IPS DF 4.7 (cell line): ENCODE measurements around the gene ITGAL.

Experiments
- DNase-seq: peaks from one replicate; pipeline ENCODE4 v3.0.0-alpha.2; 2013; ENCODE audit warnings: low spot score; ENCODE audit errors: extremely low read depth

The ITGAL gene

DNA sequence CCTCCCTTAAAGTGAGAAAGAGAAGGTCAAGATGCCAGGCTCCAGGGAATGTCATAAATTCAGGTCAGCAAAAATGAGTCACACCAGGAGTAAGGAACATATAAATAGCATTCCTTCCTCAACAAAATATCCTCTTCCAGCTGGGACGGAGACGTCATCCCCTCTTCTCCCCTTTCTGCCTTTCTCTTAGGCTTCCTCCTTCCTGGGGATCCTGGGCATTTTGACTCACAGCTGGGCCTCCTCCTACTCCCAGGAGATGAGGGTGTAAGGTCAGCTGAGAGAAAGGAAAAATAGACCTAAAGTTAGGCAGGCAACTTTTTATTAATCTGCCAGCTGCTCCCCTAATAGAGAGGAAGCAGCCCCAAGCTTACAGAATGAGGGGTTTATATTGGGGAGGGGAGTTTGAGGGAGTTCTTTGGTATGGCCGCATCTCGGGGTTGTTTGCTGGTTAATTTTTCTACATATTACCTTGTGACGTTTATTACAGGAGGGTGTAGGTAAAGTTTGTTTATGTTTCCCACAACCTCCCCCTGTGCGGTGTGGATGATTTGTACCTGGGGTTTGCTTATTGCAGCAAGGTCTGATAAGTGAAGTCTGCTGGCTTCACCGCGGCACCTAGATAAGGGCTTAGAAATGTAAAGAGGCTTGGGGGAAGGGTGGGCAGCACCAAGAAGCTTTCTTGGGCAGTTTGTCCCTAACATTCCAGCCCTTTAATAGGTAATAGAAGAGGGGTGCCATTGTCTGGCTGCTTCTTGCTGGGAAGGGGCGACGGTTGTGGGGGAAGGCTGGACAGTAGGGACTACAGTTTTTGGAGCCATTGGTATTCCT lies 69.2 kb downstream of the ITGAL start:
- no peak for DNase-seq

DNA sequence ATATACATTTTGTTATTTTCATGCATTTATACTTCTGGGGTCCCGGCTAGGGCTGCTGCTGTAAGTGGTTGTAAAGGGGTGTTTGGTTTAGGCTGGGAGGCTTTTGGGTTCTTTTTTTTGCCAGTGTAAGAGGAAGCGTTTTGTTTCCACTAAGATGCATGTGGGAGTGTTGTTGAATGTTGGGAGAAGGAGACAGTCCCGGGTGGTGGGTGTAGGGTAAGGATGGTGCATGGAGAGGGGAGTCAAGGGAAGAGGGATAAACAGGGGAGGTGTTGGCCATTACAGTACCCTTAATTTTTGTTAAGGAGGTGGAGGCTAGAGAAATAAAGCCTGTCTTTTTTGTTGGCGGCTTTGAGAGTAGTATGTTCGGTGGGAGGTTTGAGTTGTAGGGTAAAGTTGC lies 70.5 kb downstream of the ITGAL start:
- no peak for DNase-seq

DNA sequence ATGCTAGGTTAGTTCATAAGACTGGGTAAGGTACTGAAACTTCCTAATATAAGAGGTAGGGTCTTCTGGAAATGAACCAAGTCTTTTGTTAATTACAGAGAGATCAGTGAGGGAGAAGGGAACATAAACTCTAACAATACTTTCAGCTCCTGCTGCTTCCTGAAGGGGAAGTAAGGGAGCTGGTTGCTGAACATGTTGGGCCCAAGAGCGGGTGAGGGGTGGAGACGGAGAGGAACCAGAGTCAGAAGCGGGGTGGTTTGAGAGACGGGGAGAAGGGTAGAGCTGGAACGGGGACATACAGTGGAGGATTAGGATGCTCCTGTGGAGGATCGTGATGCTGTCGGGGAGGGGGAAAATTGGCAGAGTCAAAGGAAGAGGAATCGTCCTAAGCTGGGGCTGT lies 73.6 kb downstream of the ITGAL start:
- no peak for DNase-seq

DNA sequence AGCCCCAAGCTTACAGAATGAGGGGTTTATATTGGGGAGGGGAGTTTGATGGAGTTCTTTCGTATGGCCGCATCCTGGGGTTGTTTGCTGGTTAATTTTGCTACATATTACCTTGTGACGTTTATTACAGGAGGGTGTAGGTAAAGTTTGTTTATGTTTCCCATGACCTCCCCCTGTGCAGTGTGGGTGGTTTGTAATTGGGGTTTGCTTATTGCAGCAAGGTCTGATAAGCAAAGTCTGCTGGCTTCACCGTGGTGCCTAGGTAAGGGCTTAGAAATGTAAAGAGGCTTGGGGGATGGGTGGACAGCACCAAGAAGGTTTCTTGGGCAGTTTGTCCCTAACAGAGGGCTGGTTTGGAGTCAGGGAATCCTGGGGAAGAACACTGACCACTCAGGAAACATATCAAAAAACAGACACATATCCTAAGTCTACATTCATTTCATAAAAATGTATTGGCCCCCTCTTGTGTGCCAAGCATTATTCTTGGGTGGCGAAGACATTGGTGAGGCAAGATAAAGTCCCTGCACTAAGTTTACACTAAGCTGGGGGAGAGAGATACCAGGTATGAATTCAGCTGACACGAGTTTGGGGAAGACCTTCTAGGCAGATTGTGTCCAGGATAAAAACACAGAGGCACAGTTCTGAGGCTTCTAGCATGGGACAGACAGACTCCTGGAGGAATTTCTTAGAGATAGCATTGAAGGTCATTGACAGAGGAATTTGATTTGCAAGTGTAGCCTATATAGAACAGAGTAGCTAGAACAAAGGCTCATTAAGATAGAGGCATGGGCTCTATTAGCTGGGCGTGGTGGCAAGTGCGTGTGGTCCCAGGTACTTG lies 76.1 kb downstream of the ITGAL start:
- no peak for DNase-seq

DNA sequence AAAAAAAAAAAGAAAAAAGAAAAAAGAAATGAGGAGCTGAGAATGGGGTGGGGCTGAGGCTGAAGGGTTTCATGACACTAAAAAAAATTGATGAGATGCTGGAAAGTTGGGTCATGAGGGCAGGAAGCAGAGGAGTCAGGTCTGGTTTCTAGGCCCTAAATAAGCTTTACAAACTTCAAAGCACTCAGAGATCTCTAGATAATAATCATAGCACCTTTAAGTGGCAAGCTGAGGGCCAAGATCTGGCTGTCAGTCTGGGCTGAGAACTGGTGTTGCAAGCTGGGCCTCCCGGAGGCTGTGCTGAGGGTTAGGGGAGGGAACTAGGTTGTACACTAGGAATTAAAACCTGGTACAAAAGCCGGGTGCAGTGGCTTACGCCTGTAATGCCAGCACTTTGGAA lies 79.2 kb downstream of the ITGAL start:
- DNase-seq = no peak

DNA sequence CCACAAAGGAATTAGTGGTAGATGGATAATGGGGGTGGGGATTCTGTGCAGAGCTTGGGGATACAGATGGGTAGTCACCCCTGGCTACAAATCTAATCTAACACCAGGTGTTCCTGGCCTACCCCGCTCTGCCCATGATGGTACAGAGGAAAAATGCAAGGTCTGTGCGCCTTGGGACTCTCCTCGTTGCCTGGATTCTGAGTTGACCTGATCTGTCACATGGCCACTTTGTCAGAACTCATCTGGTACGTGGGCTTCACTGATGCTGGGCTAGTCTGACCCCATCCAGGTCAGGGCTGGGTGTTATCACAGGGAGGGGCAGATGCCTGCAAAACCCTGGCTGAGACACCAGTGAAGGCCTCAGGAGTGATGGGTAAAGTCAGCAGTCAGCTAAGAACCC lies 80.4 kb downstream of the ITGAL start:
- DNase-seq = no peak

DNA sequence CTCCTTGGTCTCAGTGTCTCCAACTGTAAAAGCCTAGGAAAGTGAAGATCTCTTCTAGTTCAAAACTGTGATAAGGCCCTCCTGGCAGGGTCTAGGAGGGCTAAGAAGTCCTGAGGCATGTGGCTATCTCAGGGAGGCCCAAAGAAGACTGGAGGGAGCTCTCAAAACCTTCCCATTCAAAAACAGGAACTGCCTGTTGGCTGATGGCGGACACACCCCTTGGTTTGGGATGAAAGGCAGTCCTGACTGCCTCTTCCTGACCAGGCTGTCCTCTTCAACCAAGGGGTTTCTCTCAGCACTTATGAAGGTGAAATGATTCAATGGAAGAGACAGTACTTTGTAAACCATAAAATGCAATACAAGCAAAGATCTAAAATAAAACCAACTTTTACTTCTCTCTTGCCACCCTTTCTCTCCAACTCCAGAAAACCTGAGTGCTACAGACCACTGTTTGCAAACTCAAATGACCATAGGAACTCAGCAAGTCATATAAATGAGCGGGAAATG lies 80.9 kb downstream of the ITGAL start:
- no peak for DNase-seq

DNA sequence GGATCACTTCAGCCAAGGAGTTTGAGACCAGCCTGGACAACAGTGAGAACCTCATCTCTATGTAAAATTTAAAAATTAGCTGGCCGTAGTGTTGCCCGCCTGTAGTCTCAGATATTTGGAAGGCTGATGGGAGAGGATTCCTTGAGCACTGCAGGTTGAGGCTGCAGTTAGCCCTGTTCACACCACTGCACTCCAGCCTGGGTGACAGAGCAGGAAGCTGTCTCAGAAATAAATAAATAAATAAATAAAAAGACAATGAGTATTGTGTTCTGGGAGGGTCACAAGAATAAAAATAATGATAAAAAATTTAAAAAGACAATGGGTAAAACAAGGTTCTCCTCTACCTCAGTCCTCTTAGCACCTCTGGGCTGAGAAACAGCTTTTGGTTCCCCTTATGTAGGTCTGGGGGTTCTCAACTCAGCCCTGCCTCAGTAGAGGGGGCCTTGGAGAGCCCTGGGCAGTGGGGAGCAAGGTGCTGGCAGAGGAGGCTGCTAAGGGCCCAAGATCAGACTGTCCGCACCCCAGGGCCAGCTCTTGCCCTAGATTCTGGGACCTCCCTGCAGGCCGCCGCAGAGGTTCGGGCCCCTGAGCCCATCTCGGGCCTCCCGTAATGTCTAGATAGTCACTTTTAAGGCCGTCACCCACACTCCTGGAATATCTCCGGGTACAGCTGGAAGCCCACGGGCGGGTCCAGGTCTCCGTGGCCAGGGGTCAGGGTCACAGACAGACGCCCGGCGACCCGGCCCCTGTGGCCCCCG lies 82.2 kb downstream of the ITGAL start:
- no peak for DNase-seq

DNA sequence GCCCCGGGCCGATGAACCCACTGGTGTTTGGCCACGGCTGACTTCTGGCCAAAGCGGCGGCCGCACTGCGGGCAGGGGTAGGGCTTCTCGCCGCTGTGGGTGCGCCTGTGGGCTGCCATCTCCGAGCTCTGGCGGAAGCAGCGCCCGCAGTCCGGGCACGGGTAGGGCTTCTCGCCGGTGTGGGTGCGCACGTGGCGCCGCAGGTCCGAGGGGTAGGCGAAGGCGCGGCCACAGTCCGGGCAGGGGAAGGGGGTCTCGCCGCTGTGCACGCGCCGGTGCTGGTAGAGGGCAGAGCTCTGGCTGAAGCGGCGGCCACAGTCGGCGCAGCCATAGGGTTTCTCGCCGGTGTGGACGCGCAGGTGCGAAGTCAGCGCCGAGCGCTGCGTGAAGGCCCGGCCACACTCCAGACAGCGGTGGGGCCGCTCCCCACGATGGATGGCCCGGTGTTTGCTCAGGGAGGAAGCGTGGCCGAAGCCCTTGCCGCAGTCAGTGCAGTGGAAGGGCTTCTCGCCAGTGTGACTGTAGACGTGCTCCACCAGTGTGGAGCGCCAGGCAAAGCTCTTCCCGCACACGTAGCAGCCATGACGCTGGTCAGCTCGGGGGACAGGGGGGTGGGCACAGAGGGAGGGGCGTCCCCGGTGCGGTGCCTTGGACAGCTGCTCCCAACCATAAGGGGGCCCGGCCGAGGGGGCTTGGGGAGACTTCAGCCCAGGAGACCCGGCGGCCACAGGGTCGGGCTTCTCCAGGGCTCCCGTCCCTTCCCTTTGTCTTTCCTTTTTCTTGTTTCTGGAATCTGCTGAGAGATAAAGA lies 83.0 kb downstream of the ITGAL start:
- DNase-seq = no peak

DNA sequence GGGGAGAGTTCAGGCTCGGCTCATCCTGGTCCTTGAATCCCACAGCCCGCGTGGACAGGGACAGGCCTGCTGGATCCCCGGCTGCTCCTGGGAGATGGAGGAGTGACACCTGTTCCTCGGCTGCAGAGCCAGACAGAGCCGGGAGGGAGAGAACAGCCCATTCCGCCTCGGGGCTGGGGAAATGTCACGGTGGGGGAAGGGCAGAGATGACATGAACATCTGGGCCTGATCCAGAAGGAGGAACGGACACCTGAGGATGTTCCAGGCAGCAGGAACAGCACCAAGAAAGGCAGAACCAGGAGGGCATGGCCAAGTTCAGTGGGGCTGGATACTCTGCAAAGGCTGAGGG lies 83.6 kb downstream of the ITGAL start:
- DNase-seq = no peak

DNA sequence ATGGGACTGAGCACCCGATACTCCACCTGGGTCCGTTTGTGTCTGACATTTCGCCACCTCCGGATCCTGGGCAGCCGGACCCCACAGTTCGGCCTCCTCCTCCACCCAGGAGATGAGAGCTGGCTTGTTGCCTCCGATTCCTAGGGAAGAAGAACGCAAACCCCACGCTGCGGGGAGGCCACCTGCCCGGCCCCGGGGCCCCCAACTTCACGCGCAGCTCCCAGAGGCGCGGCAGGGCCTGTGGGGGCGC lies 85.1 kb downstream of the ITGAL start:
- DNase-seq = no peak

DNA sequence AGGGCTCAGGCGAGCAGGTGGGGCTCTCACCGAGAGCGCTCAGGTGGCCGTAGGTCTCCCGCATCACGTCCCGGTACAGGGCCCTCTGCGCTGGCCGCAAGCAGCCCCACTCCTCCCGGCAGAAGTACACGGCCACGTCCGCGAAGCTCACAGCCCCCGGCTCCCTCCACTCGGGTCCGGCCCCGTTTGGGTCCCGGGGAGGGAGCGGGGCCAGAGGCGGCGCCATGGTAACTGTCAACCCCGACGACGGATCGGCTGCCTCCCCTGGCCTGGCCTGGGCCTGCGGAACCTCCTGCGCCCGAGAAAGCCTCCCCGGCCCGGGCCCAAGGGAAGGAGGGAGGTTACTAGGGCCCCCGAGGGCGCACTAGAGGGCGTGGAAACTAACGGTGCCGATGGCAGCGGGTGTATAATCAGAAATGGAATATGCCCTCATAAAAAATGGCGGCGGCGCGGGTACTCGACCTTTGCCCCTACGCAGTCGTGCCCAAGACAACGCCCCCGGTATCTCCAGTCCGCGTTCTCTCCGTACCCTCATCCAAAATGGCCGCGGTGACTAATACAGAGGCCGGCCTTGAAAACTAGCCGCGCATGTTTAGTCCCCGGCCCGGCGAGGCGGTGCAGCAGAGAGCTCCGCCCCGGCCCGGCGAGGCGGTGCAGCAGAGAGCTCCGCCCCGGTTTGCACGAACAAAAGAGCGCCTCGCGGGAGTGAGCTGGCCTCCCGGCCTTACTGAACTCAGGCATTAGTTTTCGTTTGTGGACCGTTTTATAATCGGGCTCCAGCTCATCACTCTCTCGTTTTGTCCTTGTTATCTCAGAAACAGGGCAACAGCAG lies 85.6 kb downstream of the ITGAL start, which contains the start of gene ZNF764:
Gene ZNF764 (minus strand): TSS at position 418 of the 832 bp plus-strand sequence. CDS start 192 bp downstream, at position 226.
- DNase-seq = no peak

DNA sequence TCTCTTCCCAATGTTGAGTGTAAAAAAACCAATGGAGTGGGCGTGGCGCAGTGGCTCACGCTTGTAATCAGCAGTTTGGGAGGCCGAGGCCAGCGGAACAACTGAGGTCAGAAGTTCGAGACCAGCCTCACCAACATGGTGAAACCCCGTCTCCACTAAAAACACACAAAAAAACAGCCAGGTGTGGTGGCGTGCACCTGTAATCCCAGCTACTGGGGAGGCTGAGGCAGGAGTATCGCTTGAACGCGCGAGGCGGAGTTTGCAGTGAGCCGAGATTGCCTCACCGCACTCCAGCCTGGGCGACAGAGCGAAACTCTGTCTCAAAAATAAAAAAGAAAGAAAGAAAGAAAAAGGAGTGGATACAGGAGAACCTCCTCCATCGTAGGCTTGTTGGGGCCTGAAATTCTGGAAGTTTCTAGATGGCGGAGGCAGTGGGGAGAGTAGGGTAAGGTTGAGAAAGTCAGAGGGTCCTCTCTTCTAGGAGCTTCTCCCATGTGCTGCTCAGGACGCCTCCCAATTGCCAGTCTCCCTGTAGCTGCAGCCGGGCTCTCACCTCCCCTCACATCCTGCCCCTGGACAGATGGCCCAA lies 86.3 kb downstream of the ITGAL start:
- DNase-seq = no peak

DNA sequence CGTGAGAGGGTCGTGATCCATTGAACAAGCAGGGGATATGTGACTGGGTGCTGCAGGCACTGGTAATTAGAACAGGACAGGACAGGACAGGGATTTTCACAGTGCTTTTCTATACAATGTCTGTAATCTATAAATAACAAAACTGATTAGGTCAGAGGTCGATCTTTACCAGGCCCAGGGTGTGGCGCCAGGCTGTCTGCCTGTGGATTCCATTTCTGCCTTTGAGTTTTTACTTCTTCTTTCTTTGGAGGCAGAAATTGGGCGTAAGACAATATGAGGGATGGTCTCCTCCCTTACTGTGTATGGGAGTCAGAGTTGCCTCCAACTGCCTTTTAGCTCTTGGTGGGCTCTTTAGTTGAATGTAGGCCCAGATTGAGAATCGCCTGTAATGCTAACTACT lies 87.1 kb downstream of the ITGAL start:
- no peak for DNase-seq

DNA sequence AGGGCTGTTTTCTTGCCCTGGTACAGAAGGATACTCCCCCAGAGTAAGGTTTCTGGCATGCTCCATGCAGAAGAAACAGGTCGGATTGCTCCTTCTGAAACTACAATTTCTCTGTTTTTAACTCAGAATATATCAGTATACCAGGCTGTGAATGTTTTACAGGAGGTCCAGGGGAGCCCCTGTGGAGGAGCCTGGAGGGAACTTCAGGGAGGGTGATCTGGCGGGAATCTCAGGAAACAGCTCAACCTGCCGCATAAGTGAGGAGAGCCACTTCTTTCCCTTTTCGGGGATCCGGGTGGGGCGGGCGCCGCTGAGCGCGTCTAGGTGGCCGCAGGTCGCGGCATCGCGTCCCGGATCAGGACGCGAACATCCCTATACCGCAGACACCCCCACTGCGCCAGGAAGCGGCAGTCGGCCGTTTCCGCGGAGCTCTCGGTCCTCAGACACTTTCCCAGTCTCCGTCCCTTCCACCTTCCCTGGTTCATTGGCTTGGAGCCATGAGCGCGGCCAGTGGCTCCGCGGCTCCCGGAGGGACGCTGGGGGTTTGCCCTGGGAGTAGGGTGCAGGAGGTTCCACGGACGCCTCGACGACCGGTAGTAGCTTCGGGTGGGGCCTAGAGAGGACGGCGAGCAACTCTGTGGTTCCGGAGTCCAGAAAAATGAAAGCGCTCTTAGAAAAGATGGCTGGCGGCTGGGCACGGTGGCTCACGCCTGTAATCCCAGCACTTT lies 88.7 kb downstream of the ITGAL start:
- no peak for DNase-seq

DNA sequence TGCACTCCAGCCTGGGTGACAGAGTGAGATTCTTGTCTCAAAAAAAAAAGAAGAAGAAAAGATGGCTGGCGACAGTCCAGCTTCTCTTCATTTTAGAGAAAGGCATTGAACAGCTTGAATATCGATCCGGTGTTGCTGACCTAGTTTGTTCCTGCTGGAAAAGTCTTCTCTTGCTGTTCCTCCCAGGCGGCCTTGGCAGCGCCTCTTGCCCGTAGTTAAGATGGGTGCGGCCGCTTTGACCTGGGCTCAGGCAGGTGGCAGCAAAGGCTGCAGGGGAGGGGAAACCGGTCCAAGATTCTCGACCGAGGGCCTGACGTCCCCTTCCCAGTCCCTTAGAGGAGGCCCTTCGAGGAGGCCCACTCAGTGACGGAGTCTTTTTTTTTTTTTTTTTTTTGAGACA lies 89.5 kb downstream of the ITGAL start:
- no peak for DNase-seq

DNA sequence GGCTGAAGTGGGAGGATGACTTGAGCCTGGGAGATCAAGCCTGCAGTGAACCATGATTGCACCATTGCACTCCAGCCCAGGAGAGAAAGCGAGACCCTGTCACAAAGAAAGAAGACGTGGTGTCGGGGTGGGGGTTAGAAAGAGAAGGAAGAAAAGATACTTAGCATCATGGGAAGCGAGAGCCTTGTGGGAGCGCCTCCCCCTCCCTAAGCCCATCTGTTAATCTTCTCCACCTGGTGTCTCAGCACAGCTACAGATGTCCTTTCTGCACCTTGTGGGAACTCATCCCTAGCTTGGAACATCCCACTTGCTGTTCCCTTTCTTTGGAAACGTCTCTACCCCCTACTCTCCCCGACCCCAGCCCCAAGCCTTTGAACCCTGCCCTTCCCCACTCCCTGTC lies 93.0 kb downstream of the ITGAL start:
- no peak for DNase-seq

DNA sequence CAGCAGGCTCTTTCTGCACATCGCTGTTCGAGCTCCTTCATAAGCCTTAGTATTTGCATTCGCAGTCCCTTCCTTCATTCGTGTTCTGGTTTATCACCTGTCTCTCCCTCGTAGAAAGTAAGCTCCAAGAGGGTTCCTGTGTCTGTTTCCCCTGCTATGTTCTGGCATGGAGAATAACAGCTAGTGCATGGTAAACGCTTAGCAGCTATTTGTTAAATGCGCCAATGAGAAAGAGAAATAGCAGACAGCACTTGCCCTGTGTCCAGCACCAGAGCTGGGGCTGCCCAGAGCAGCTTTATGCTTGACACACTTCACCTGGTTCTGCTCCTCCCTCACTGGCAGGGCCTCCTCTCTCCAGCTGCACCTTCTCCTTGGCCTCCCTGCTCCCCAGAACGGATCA lies 93.4 kb downstream of the ITGAL start:
- DNase-seq = no peak

DNA sequence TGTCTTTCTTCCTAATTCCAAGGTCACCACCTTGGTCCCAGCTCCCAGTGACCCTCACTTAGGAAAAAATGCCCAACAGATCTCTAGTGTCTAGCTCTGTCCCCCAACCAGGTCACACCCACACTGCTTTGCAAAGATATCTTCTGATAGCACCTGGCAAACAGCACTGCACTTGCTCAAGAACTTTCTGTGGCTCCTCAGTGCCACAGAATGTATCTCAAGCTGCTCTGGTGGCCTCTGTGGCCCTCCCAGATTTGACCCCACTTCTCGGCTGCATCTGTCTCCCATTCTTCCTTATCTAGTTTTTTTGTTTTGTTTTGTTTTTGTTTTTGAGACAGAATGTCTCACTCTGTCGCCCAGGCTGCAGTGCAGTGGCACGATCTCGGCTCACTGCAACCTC lies 94.0 kb downstream of the ITGAL start:
- DNase-seq = no peak
